ENCODE results near the gene AGK.
"Not testable (repeated sequence)": the region's sequence is repeated elsewhere in the genome, so short reads cannot be mapped to it uniquely, and the experiment has no call there.

AGK gene

GRCh38 chr7:141575654-141576448, 24.6 kb downstream of the AGK start:
- no peak overlapping the region for H3K4me3 ChIP-seq (ENCODE audit: low read depth, low read length)
- no peak for TF ChIP-seq CTCF (IDR thresholded peaks at IDR 0.05; ENCODE audit: low read depth, low read length)

- TF ChIP-seq CTCF (IDR thresholded peaks at IDR 0.05; ENCODE audit: low read depth, low read length), result no peak
- no peak overlapping the region for H3K4me3 ChIP-seq (ENCODE audit: low read depth, low read length)
These were observed 26.0 kb downstream of the AGK start for GRCh38 chr7:141577043-141577839.

- not testable (repeated sequence) for H3K4me3 ChIP-seq (ENCODE audit: low read depth, low read length)
These were observed 28.7 kb downstream of the AGK start for GRCh38 chr7:141579953-141580352.

- H3K4me3 ChIP-seq (ENCODE audit: low read depth, low read length), result not testable (repeated sequence)
These were observed 30.9 kb downstream of the AGK start for GRCh38 chr7:141582063-141582462.

GRCh38 chr7:141584935-141585334, 33.7 kb downstream of the AGK start:
- TF ChIP-seq CTCF (IDR thresholded peaks at IDR 0.05; ENCODE audit: low read depth, low read length), result no peak

GRCh38 chr7:141585592-141586510, 34.6 kb downstream of the AGK start:
- no peak for TF ChIP-seq CTCF (IDR thresholded peaks at IDR 0.05; ENCODE audit: low read depth, low read length)
- H3K4me3 ChIP-seq (ENCODE audit: low read depth, low read length), result peak overlapping the region; percentile 42

More at GRCh38 chr7:141584935-141585334, 33.7 kb downstream of the AGK start:
- no peak overlapping the region for H3K4me3 ChIP-seq (ENCODE audit: low read depth, low read length)

- no peak overlapping the region for H3K4me3 ChIP-seq (ENCODE audit: low read depth, low read length)
- TF ChIP-seq CTCF (IDR thresholded peaks at IDR 0.05; ENCODE audit: low read depth, low read length), result no peak
These were observed 35.7 kb downstream of the AGK start for GRCh38 chr7:141586878-141587277.
